Natural killer cell (primary cell): ENCODE data around the gene NKX2-4. TPM values are rescaled to one million over a fixed set of nuclear protein-coding genes. Genes with fewer than 3 reads are reported as not detected.

ENCODE experiments used
- ATAC-seq, 3 donors: fragments of 150-1000 bp in 2 of 3; fragments of 200-7000 bp in 1 of 3; cut with Tn5 transposase; 1 replicate in 1 of 3; 2 replicates in 2 of 3; pipeline ENCODE4 v1.10.0; 2021; ENCODE audit warnings: mild to moderate bottlenecking in 2 of 3, moderate library complexity in 2 of 3
- DNase-seq, 2 donors: peaks; one replicate each; pipeline versions ENCODE4 v3.0.0 to v3.0.0-alpha.2; 2013 to 2021; ENCODE audit warnings: mixed read lengths in 1 of 2
- H3K27ac ChIP-seq: one replicate; pipeline ENCODE4 v1.5.1; 2013; ENCODE audit warnings: mild to moderate bottlenecking, low read length
- H3K27me3 ChIP-seq: one replicate; pipeline ENCODE4 v1.6.1; 2013; ENCODE audit warnings: low read length; ENCODE audit not compliant: control insufficient read depth, insufficient read depth
- H3K36me3 ChIP-seq: one replicate; pipeline ENCODE4 v1.6.1; 2013; ENCODE audit warnings: low read length; ENCODE audit not compliant: control insufficient read depth, insufficient read depth
- H3K4me1 ChIP-seq: one replicate; pipeline ENCODE4 v1.6.1; 2013; ENCODE audit warnings: low read length; ENCODE audit not compliant: control insufficient read depth, insufficient read depth
- H3K4me3 ChIP-seq: one replicate; pipeline ENCODE4 v1.5.1; 2013; ENCODE audit warnings: low read length
- H3K9me3 ChIP-seq: one replicate; pipeline ENCODE4 v1.6.1; 2013; ENCODE audit warnings: low read length; ENCODE audit not compliant: control insufficient read depth, insufficient read depth
- H3K27ac Mint-ChIP-seq, 2 donors: one replicate each; pipeline ENCODE4 v1.8.0; 2022; ENCODE audit warnings: mild to moderate bottlenecking in 2 of 2, mixed read lengths in 2 of 2, moderate library complexity in 1 of 2
- H3K27me3 Mint-ChIP-seq, 2 donors: one replicate each; pipeline ENCODE4 v1.8.0; 2022; ENCODE audit warnings: low read depth in 2 of 2, mixed read lengths in 2 of 2
- H3K36me3 Mint-ChIP-seq: one replicate; pipeline ENCODE4 v1.8.0; 2022; ENCODE audit warnings: mixed read lengths
- H3K4me1 Mint-ChIP-seq, 2 donors: one replicate each; pipeline ENCODE4 v1.8.0; 2022; ENCODE audit warnings: mixed read lengths in 2 of 2
- H3K4me3 Mint-ChIP-seq: one replicate; pipeline ENCODE4 v1.8.0; 2022; ENCODE audit warnings: mild to moderate bottlenecking, moderate library complexity, mixed read lengths
- H3K9me3 Mint-ChIP-seq, 2 donors: one replicate each; pipeline ENCODE4 v1.8.0; 2022; ENCODE audit warnings: mixed read lengths in 2 of 2
- WGBS: methylation state at CpG from one replicate; pipeline ENCODE4 v1.1.7; 2013; ENCODE audit warnings: missing lambda C conversion rate; ENCODE audit not compliant: insufficient coverage; 5-methylcytosine and 5-hydroxymethylcytosine counted together
- intact Hi-C: fragments of 100-400 bp; cut with micrococcal nuclease; formaldehyde crosslinking; loops from one replicate; pipeline ENCODE4 v1.14.2; 2022
- total RNA-seq, 4 donors: library from RNA; stranded (reverse); fragments of 120-200 nt in 1 of 4; gene quantifications; one replicate each; pipeline versions ENCODE4 v1.2.3 to v1.2.4, GENCODE V29; 2013 to 2022
- TF ChIP-seq, protein P1 (sequence below): fragments of 200-600 bp; IDR thresholded peaks from one replicate; pipeline ENCODE4 v1.8.0; 2022; ENCODE audit warnings: antibody characterized with exemption

The NKX2-4 gene
- total RNA-seq, 3 donors from 2014 or later (not counting 1 experiment from before 2014, with no cell fraction given) = not detected

DNA sequence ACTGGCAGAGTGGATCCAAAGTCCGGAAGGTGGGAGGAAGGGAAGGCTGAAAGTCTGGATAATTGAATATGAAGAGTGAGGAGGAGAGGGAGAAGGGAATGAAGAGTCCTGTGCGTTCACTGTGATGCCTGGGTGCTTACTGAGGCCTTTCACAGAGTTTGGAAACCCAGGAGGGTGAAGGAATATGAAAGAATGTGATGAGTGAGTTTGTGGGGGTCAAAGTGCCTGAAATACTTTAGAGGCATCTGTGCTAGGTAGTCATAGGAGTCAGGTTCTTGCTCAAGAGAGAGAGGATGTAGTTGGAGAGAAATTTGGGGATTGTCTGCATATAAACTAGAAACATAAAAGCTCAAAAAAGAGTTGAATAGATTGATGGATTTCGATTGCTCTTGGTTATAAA is 20.7 kb downstream of the NKX2-4 start:
- Histone ChIP-seq H3K9me3 (no peaks in the 10 kb centered on the region), H3K27ac (no peak overlapping the region), H3K36me3 (peaks cover 21% of the 10 kb centered on the region), H3K4me3 (no peak overlapping the region), H3K4me1 (no peaks in the 10 kb centered on the region), H3K27me3 (no peaks in the 10 kb centered on the region)
- Mint-ChIP-seq H3K4me1 (peaks cover 27 to 28% of the 10 kb centered on the region in 2 donors), H3K4me3 (no peak overlapping the region), H3K27ac (no peak overlapping the region), H3K36me3 (peaks cover 6% of the 10 kb centered on the region), H3K27me3 (no peaks in the 10 kb centered on the region), H3K9me3 (no peaks in the 10 kb centered on the region)
- ATAC-seq = no peak
- DNase-seq = no peak
- 97% methylated on average over 2 of the region's 3 CpGs for WGBS
- TF ChIP-seq, protein P1, sequence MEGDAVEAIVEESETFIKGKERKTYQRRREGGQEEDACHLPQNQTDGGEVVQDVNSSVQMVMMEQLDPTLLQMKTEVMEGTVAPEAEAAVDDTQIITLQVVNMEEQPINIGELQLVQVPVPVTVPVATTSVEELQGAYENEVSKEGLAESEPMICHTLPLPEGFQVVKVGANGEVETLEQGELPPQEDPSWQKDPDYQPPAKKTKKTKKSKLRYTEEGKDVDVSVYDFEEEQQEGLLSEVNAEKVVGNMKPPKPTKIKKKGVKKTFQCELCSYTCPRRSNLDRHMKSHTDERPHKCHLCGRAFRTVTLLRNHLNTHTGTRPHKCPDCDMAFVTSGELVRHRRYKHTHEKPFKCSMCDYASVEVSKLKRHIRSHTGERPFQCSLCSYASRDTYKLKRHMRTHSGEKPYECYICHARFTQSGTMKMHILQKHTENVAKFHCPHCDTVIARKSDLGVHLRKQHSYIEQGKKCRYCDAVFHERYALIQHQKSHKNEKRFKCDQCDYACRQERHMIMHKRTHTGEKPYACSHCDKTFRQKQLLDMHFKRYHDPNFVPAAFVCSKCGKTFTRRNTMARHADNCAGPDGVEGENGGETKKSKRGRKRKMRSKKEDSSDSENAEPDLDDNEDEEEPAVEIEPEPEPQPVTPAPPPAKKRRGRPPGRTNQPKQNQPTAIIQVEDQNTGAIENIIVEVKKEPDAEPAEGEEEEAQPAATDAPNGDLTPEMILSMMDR = no peak
- intact Hi-C loops = no loop called here

- DNase-seq (no peak), ATAC-seq (no peak)
- Histone ChIP-seq H3K4me1 (no peaks in the 10 kb centered on the region), H3K9me3 (no peaks in the 10 kb centered on the region), H3K4me3 (no peak overlapping the region), H3K27me3 (no peaks in the 10 kb centered on the region), H3K27ac (no peak overlapping the region), H3K36me3 (peaks cover 20% of the 10 kb centered on the region)
- Mint-ChIP-seq H3K36me3 (peaks cover 8% of the 10 kb centered on the region), H3K4me3 (no peak overlapping the region), H3K27me3 (no peaks in the 10 kb centered on the region), H3K9me3 (no peaks in the 10 kb centered on the region), H3K27ac (peak overlapping the region; percentile 19 to 43), H3K4me1 (peaks cover 19 to 20% of the 10 kb centered on the region in 2 donors)
- intact Hi-C loops = no loop called here
- TF ChIP-seq, protein P1 = no peak
- 100% methylated on average over 1 of the region's 1 CpG for WGBS
Measured at GRCh38 chr20:21373436-21373835, 23.9 kb downstream of the NKX2-4 start.

DNA sequence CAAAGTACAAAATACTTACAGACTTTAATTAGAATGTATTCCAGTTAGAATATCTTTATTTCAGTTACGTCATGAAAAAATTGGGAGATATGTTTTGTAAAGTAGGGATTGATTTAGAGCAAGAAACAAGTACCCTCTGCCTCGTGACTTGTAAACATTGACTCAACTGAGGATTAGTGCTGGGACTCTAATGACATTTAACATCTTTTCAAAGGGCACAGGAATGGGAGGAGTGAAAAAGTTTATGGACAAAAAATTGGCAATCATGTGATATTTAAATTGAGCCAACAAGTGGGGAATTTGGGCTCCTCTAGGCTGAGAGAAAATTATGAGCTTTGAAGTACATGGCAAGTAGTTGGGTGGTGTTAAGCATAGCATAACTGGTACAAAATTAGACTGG is 25.3 kb downstream of the NKX2-4 start:
- intact Hi-C loops = no loop called here
- 100% methylated on average over 2 of the region's 2 CpGs for WGBS
- Mint-ChIP-seq H3K27ac (peak overlapping the region in 1 of 2 donors; percentile 4), H3K4me1 (peaks cover 13 to 20% of the 10 kb centered on the region in 2 donors), H3K4me3 (no peak overlapping the region), H3K27me3 (no peaks in the 10 kb centered on the region), H3K36me3 (peaks cover 8% of the 10 kb centered on the region), H3K9me3 (no peaks in the 10 kb centered on the region)
- no peak overlapping the region for H3K4me3 ChIP-seq
- TF ChIP-seq, protein P1 = no peak
- ATAC-seq (no peak), DNase-seq (no peak)
- H3K9me3 ChIP-seq = no peaks in the 10 kb centered on the region
- peaks cover 25% of the 10 kb centered on the region for H3K36me3 ChIP-seq
- H3K4me1 ChIP-seq = no peaks in the 10 kb centered on the region
- H3K27ac ChIP-seq = no peak overlapping the region
- H3K27me3 ChIP-seq = no peaks in the 10 kb centered on the region

DNA sequence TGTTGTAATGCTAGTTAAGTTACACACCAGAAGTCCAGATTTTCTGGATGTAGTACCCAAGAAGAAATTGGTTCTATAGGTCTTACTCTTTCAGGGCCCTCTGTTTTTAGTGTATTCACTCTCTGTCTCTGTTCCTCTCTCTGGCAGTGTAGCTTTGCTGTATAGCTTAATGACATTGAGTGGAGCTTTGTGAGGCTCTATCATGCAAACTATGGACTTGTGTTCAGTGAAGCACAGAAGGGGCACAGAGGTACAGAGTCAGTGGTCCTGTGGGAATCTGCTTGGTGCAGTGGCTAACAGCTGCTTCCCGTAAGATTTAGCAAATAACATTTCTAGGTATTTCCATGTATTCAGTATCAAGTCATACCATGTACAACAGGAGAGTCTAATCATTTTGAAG is 26.1 kb downstream of the NKX2-4 start:
- H3K36me3 ChIP-seq = peaks cover 31% of the 10 kb centered on the region
- intact Hi-C loops = no loop called here

More for the DNA sequence above, 26.1 kb downstream of the NKX2-4 start:
- peaks cover 8% of the 10 kb centered on the region for H3K36me3 Mint-ChIP-seq
- no peak for DNase-seq
- H3K4me3 Mint-ChIP-seq = no peak overlapping the region
- Histone ChIP-seq H3K27ac (no peak overlapping the region), H3K4me3 (no peak overlapping the region), H3K4me1 (no peaks in the 10 kb centered on the region), H3K27me3 (no peaks in the 10 kb centered on the region), H3K9me3 (no peaks in the 10 kb centered on the region)
- TF ChIP-seq, protein P1 = no peak
- WGBS = 100% methylated on average over 1 of the region's 1 CpG
- no peak for ATAC-seq
- H3K9me3 Mint-ChIP-seq = no peaks in the 10 kb centered on the region
- H3K27me3 Mint-ChIP-seq = no peaks in the 10 kb centered on the region
- H3K27ac Mint-ChIP-seq = peak overlapping the region in 1 of 2 donors; percentile 4
- H3K4me1 Mint-ChIP-seq = peaks cover 13 to 20% of the 10 kb centered on the region in 2 donors
